ENCODE measurements around the gene CENPX. TPM values are rescaled to one million over a fixed set of nuclear protein-coding genes. Genes with fewer than 3 reads are reported as not detected.

CENPX gene
- total and polyA plus RNA-seq, 2 of the 13 experiments (the other 11 are each of a cell fraction or from before 2014, with no cell fraction given), result 92.7 to 170 TPM

GRCh38 chr17:81996757-81997441 is 25.8 kb downstream of the CENPX start (continued):
- TF ChIP-seq THAP11 (CRISPR knock-in tag; IDR thresholded peaks at IDR 0.05), result peak; percentile 40; the same call in 1 of the 2 replicates
- TF ChIP-seq MAF1 (CRISPR knock-in tag; IDR thresholded peaks at IDR 0.05; ENCODE audit: borderline replicate concordance), result no peak
- TF ChIP-seq PHF21A (CRISPR knock-in tag; IDR thresholded peaks at IDR 0.05), result peak; percentile 19; the same call in 1 of the 2 replicates
- no peak for TF ChIP-seq CENPBD1 (CRISPR knock-in tag; IDR thresholded peaks at IDR 0.05; ENCODE audit: borderline replicate concordance, low read depth)
- TF ChIP-seq ZNF609 (CRISPR knock-in tag; IDR thresholded peaks at IDR 0.05; ENCODE audit: borderline replicate concordance), result 0 out of 2 replicates have a peak, but pooled peaks have one; percentile 40
- no peak for TF ChIP-seq NR3C1 (CRISPR knock-in tag; IDR thresholded peaks at IDR 0.05)
- peak; percentile 68 for TF ChIP-seq TAF15 (IDR thresholded peaks at IDR 0.05; ENCODE audit: low read depth, low read length, poor library complexity, severe bottlenecking)
- TF ChIP-seq MIER2 (CRISPR knock-in tag; IDR thresholded peaks at IDR 0.05), result no peak
- no peak for TF ChIP-seq ARNT (IDR thresholded peaks at IDR 0.05)
- TF ChIP-seq BCL6 (CRISPR knock-in tag; IDR thresholded peaks at IDR 0.05), result no peak
- TF ChIP-seq ZSCAN29 (CRISPR knock-in tag; conservative IDR thresholded peaks at IDR 0.05), result 0 out of 2 replicates have a peak, but pooled peaks have one; percentile 38
- no peak for TF ChIP-seq MAFK (conservative IDR thresholded peaks at IDR 0.05 in 1 of 2, IDR thresholded peaks at IDR 0.05 in 1 of 2; ENCODE audit: low read length in 2 of 2)
- 0 out of 2 replicates have a peak, but pooled peaks have one; percentile 15 for TF ChIP-seq ZBTB44 (CRISPR knock-in tag; IDR thresholded peaks at IDR 0.05)
- peak; percentile 26 for TF ChIP-seq HNRNPLL (IDR thresholded peaks at IDR 0.05; ENCODE audit: low read depth, low read length, poor library complexity, severe bottlenecking)
- TF ChIP-seq EP300 (IDR thresholded peaks at IDR 0.05; ENCODE audit: low read depth in 2 of 2, low read length in 2 of 2), result no peak
- no peak for TF ChIP-seq EP300 (CRISPR knock-in tag; IDR thresholded peaks at IDR 0.05; ENCODE audit: borderline replicate concordance)
- no peak for TF ChIP-seq ESRRA (CRISPR knock-in tag; IDR thresholded peaks at IDR 0.05; ENCODE audit: low read depth)
- no peak for TF ChIP-seq ZKSCAN8 (CRISPR knock-in tag; IDR thresholded peaks at IDR 0.05; ENCODE audit: borderline replicate concordance)
- TF ChIP-seq ZFP36 (IDR thresholded peaks at IDR 0.05; ENCODE audit: borderline replicate concordance, low read depth, low read length, partially characterized antibody), result no peak
- TF ChIP-seq SAP130 (CRISPR knock-in tag; IDR thresholded peaks at IDR 0.05; ENCODE audit: low read depth), result peak; percentile 34; the same call in 1 of the 2 replicates
- TF ChIP-seq MBD4 (IDR thresholded peaks at IDR 0.05; ENCODE audit: borderline replicate concordance, low read length), result no peak
- no peak; the same call in 1 of the 2 replicates for TF ChIP-seq ZNF552 (CRISPR knock-in tag; IDR thresholded peaks at IDR 0.05; ENCODE audit: borderline replicate concordance)

All from HepG2 (cell line).